Trophoblast cell (in vitro differentiated cells and primary cell): ENCODE results near the gene TBL1X.

Source experiments
- DNase-seq, 2 donors: peaks; one replicate each; pipeline ENCODE4 v3.0.0-alpha.2; 2016
- H2AFZ ChIP-seq: 2 replicates; pipeline ENCODE4 v1.6.1; 2013; ENCODE audit warnings: low read length, moderate library complexity, mild to moderate bottlenecking; ENCODE audit not compliant: insufficient read depth, poor library complexity
- H2AK5ac ChIP-seq: 2 replicates; pipeline ENCODE4 v1.6.1; 2013; ENCODE audit warnings: mild to moderate bottlenecking, low read length
- H2BK120ac ChIP-seq: 2 replicates; pipeline ENCODE4 v1.6.1; 2013; ENCODE audit warnings: low read length, mild to moderate bottlenecking, moderate library complexity; ENCODE audit not compliant: insufficient read depth, poor library complexity
- H2BK12ac ChIP-seq: 2 replicates; pipeline ENCODE4 v1.6.1; 2013; ENCODE audit warnings: mild to moderate bottlenecking, low read length, moderate library complexity
- H2BK5ac ChIP-seq: 2 replicates; pipeline ENCODE4 v1.6.1; 2013; ENCODE audit warnings: low read length, low read depth, moderate library complexity, mild to moderate bottlenecking; ENCODE audit not compliant: poor library complexity
- H3K14ac ChIP-seq: 2 replicates; pipeline ENCODE4 v1.6.1; 2013; ENCODE audit warnings: mild to moderate bottlenecking, low read length
- H3K18ac ChIP-seq: 2 replicates; pipeline ENCODE4 v1.6.1; 2013; ENCODE audit warnings: mild to moderate bottlenecking, low read length
- H3K23ac ChIP-seq: 2 replicates; pipeline ENCODE4 v1.6.1; 2013; ENCODE audit warnings: low read length
- H3K27ac ChIP-seq: 2 replicates; pipeline ENCODE4 v1.5.1; 2013; ENCODE audit warnings: low read depth, mild to moderate bottlenecking, inconsistent platforms, low read length, moderate library complexity
- H3K27me3 ChIP-seq: 2 replicates; pipeline ENCODE4 v1.6.1; 2013; ENCODE audit warnings: inconsistent platforms, mild to moderate bottlenecking, low read length, moderate library complexity; ENCODE audit not compliant: insufficient read depth
- H3K36me3 ChIP-seq, 2 experiments: 1 replicate in 1 of 2; 2 replicates in 1 of 2; pipeline ENCODE4 v1.6.1; 2013; ENCODE audit warnings: low read length in 2 of 2, mild to moderate bottlenecking in 2 of 2, moderate library complexity in 1 of 2; ENCODE audit not compliant: insufficient read depth in 2 of 2, control insufficient read depth in 1 of 2
- H3K4ac ChIP-seq: 2 replicates; pipeline ENCODE4 v1.6.1; 2013; ENCODE audit warnings: low read depth, mild to moderate bottlenecking, low read length, moderate library complexity
- H3K4me1 ChIP-seq, 2 experiments: 1 replicate in 1 of 2; 2 replicates in 1 of 2; pipeline ENCODE4 v1.6.1; 2013; ENCODE audit warnings: low read length in 2 of 2, mild to moderate bottlenecking in 2 of 2, moderate library complexity in 1 of 2; ENCODE audit not compliant: insufficient read depth in 2 of 2, control insufficient read depth in 1 of 2
- H3K4me2 ChIP-seq: 2 replicates; pipeline ENCODE4 v1.6.1; 2013; ENCODE audit warnings: inconsistent platforms, mild to moderate bottlenecking, low read length, moderate library complexity
- H3K4me3 ChIP-seq: 2 replicates; pipeline ENCODE4 v1.5.1; 2013; ENCODE audit warnings: mild to moderate bottlenecking, low read depth, low read length, inconsistent platforms
- H3K79me1 ChIP-seq: one replicate; pipeline ENCODE4 v1.6.1; 2013; ENCODE audit warnings: low read length
- H3K79me2 ChIP-seq: 2 replicates; pipeline ENCODE4 v1.6.1; 2013; ENCODE audit warnings: low read length, mild to moderate bottlenecking; ENCODE audit not compliant: control insufficient read depth, insufficient read depth, poor library complexity
- H3K9ac ChIP-seq: 2 replicates; pipeline ENCODE4 v1.6.1; 2013; ENCODE audit warnings: mild to moderate bottlenecking, low read length
- H3K9me3 ChIP-seq: 2 replicates; pipeline ENCODE4 v1.6.1; 2013; ENCODE audit warnings: low read depth, mild to moderate bottlenecking, control low read depth, inconsistent platforms, low read length; ENCODE audit not compliant: insufficient read depth
- H4K12ac ChIP-seq: 2 replicates; pipeline ENCODE4 v1.6.1; 2013; ENCODE audit warnings: low read depth, mild to moderate bottlenecking, low read length, moderate library complexity
- H4K8ac ChIP-seq: 2 replicates; pipeline ENCODE4 v1.6.1; 2013; ENCODE audit warnings: low read depth, mild to moderate bottlenecking, low read length, moderate library complexity
- H4K91ac ChIP-seq: one replicate; pipeline ENCODE4 v1.6.1; 2013; ENCODE audit warnings: low read depth, mild to moderate bottlenecking, low read length, moderate library complexity
- WGBS: extraction: QIAGEN DNeasy Blood & Tissue Kit; methylation state at CpG from one replicate; pipeline ENCODE4 v1.1.7; 2013; ENCODE audit warnings: missing lambda C conversion rate; ENCODE audit not compliant: insufficient read length, insufficient coverage; ENCODE audit errors: extremely low coverage; 5-methylcytosine and 5-hydroxymethylcytosine counted together

The TBL1X gene

DNA sequence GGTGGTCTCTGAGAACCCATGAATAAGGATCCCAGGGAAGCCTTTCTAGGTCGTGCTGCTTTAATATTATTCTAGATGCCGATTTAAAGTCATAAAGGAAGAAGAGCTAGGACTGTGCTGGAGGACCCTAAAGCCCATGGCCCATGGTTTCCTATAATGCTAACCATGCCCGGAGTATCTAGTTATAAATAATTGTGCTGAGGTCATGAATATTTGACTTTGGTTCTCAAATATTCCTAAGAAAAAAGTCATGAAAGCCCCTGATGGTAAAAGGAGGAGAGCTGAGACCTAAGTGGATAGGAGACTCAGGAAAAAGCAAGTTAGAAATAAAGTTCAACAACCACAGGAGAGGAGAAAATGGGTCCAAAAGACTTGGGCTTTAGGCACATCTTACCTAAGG lies 132.0 kb downstream of the TBL1X start:
- no peak overlapping the region for H3K4me2 ChIP-seq
- H3K27me3 ChIP-seq: no peaks in the 10 kb centered on the region
- no peak overlapping the region for H4K8ac ChIP-seq
- no peak overlapping the region for H4K91ac ChIP-seq
- no peak overlapping the region for H2BK120ac ChIP-seq
- no peaks in the 10 kb centered on the region for H3K79me2 ChIP-seq
- H3K23ac ChIP-seq: no peak overlapping the region
- H4K12ac ChIP-seq: no peak overlapping the region
- WGBS: no CpG with 5 or more reads among the region's 3 CpGs
- H3K27ac ChIP-seq: no peak overlapping the region
- H3K4me3 ChIP-seq: no peak overlapping the region
- no peak overlapping the region for H2AFZ ChIP-seq
- no peaks in the 10 kb centered on the region for H3K9me3 ChIP-seq
- H2AK5ac ChIP-seq: no peak overlapping the region
- H2BK5ac ChIP-seq: no peak overlapping the region
- H3K36me3 ChIP-seq: no peaks in the 10 kb centered on the region
- no peak for DNase-seq
- H3K14ac ChIP-seq: no peak overlapping the region
- no peak overlapping the region for H2BK12ac ChIP-seq
- H3K9ac ChIP-seq: no peak overlapping the region
- H3K18ac ChIP-seq: no peak overlapping the region
- no peak overlapping the region for H3K4ac ChIP-seq
- H3K79me1 ChIP-seq: no peaks in the 10 kb centered on the region
- H3K4me1 ChIP-seq: no peaks in the 10 kb centered on the region

- peak; percentile 26 to 70 for DNase-seq
- no peak overlapping the region for H3K4me3 ChIP-seq
- no peaks in the 10 kb centered on the region for H3K27me3 ChIP-seq
- H4K12ac ChIP-seq: no peak overlapping the region
- H3K18ac ChIP-seq: no peak overlapping the region
- H4K8ac ChIP-seq: no peak overlapping the region
- no peak overlapping the region for H3K23ac ChIP-seq
- H2AFZ ChIP-seq: no peak overlapping the region
- H3K36me3 ChIP-seq: no peaks in the 10 kb centered on the region
- H3K9me3 ChIP-seq: no peaks in the 10 kb centered on the region
- no peak overlapping the region for H3K27ac ChIP-seq
- WGBS: no CpG with 5 or more reads among the region's 13 CpGs
- no peak overlapping the region for H2AK5ac ChIP-seq
- no peak overlapping the region for H4K91ac ChIP-seq
- H3K79me2 ChIP-seq: no peaks in the 10 kb centered on the region
- H3K79me1 ChIP-seq: no peaks in the 10 kb centered on the region
- H3K4me2 ChIP-seq: no peak overlapping the region
- H3K4me1 ChIP-seq: no peaks in the 10 kb centered on the region
- H3K4ac ChIP-seq: no peak overlapping the region
- H2BK120ac ChIP-seq: no peak overlapping the region
- no peak overlapping the region for H3K14ac ChIP-seq
- H3K9ac ChIP-seq: no peak overlapping the region
- no peak overlapping the region for H2BK5ac ChIP-seq
- H2BK12ac ChIP-seq: no peak overlapping the region
These were observed 132.6 kb downstream of the TBL1X start for GRCh38 chrX:9597361-9598035.

DNA sequence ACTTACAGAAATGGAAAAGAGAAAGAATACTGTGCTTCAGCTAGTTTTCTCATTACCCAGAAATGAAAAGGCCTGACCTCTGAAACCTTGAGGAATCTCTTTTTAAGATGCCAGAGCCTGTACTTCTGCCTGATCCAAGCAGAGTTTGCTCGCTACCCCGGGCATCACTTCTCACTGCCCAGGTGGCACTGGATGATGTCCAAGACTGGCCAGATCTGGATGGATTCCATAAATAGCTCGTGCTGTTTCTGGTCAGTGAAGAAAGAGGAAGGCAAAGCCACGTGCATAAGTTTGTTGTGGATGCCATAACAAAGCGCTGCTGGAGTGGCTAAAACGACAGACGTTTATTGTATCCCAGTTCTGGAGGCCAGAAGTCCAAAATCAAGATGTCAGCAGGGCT lies 133.5 kb downstream of the TBL1X start:
- no peak overlapping the region for H2BK5ac ChIP-seq
- no peak overlapping the region for H3K4ac ChIP-seq
- H4K91ac ChIP-seq: no peak overlapping the region
- no peak overlapping the region for H3K4me2 ChIP-seq
- H2AFZ ChIP-seq: no peak overlapping the region
- no peak overlapping the region for H2AK5ac ChIP-seq
- H3K36me3 ChIP-seq: no peaks in the 10 kb centered on the region
- no CpG with 5 or more reads among the region's 7 CpGs for WGBS
- H3K4me3 ChIP-seq: no peak overlapping the region
- H3K79me2 ChIP-seq: no peaks in the 10 kb centered on the region
- no peaks in the 10 kb centered on the region for H3K4me1 ChIP-seq
- DNase-seq: no peak
- no peak overlapping the region for H2BK12ac ChIP-seq
- H4K12ac ChIP-seq: no peak overlapping the region
- no peak overlapping the region for H3K18ac ChIP-seq
- no peaks in the 10 kb centered on the region for H3K9me3 ChIP-seq
- no peak overlapping the region for H2BK120ac ChIP-seq
- no peak overlapping the region for H3K23ac ChIP-seq
- no peak overlapping the region for H4K8ac ChIP-seq
- H3K27me3 ChIP-seq: no peaks in the 10 kb centered on the region
- no peak overlapping the region for H3K9ac ChIP-seq
- no peak overlapping the region for H3K27ac ChIP-seq
- H3K79me1 ChIP-seq: no peaks in the 10 kb centered on the region
- no peak overlapping the region for H3K14ac ChIP-seq

GRCh38 chrX:9604111-9604907 lies 139.5 kb downstream of the TBL1X start:
- Histone ChIP-seq H4K8ac (no peak overlapping the region), H3K18ac (no peak overlapping the region)
- no CpG with 5 or more reads among the region's 17 CpGs for WGBS

More at GRCh38 chrX:9604111-9604907, 139.5 kb downstream of the TBL1X start:
- Histone ChIP-seq H2BK120ac (no peak overlapping the region), H3K36me3 (peaks cover 0 to 2% of the 10 kb centered on the region in 2 experiments), H3K4me1 (no peaks in the 10 kb centered on the region), H3K9me3 (no peaks in the 10 kb centered on the region), H3K27ac (no peak overlapping the region), H4K12ac (no peak overlapping the region), H2BK12ac (no peak overlapping the region), H4K91ac (no peak overlapping the region), H3K14ac (no peak overlapping the region), H3K9ac (no peak overlapping the region), H3K27me3 (no peaks in the 10 kb centered on the region), H3K79me2 (no peaks in the 10 kb centered on the region), H2AK5ac (no peak overlapping the region), H2BK5ac (no peak overlapping the region), H3K4me2 (no peak overlapping the region), H3K4ac (no peak overlapping the region), H3K4me3 (no peak overlapping the region), H2AFZ (no peak overlapping the region), H3K23ac (no peak overlapping the region), H3K79me1 (no peaks in the 10 kb centered on the region)
- DNase-seq: no peak
